Trophoblast cell (in vitro differentiated cells and primary cell): ENCODE measurements around the gene RGSL1.
A peak's percentile ranks its signal among the peaks of the same experiment; 100 is the strongest.

ENCODE experiments used
- DNase-seq, 2 donors: peaks; one replicate each; pipeline ENCODE4 v3.0.0-alpha.2; 2016
- H2AFZ ChIP-seq: 2 replicates; pipeline ENCODE4 v1.6.1; 2013; ENCODE audit warnings: low read length, moderate library complexity, mild to moderate bottlenecking; ENCODE audit not compliant: insufficient read depth, poor library complexity
- H2AK5ac ChIP-seq: 2 replicates; pipeline ENCODE4 v1.6.1; 2013; ENCODE audit warnings: mild to moderate bottlenecking, low read length
- H2BK120ac ChIP-seq: 2 replicates; pipeline ENCODE4 v1.6.1; 2013; ENCODE audit warnings: low read length, mild to moderate bottlenecking, moderate library complexity; ENCODE audit not compliant: insufficient read depth, poor library complexity
- H2BK12ac ChIP-seq: 2 replicates; pipeline ENCODE4 v1.6.1; 2013; ENCODE audit warnings: mild to moderate bottlenecking, low read length, moderate library complexity
- H2BK5ac ChIP-seq: 2 replicates; pipeline ENCODE4 v1.6.1; 2013; ENCODE audit warnings: low read length, low read depth, moderate library complexity, mild to moderate bottlenecking; ENCODE audit not compliant: poor library complexity
- H3K14ac ChIP-seq: 2 replicates; pipeline ENCODE4 v1.6.1; 2013; ENCODE audit warnings: mild to moderate bottlenecking, low read length
- H3K18ac ChIP-seq: 2 replicates; pipeline ENCODE4 v1.6.1; 2013; ENCODE audit warnings: mild to moderate bottlenecking, low read length
- H3K23ac ChIP-seq: 2 replicates; pipeline ENCODE4 v1.6.1; 2013; ENCODE audit warnings: low read length
- H3K27ac ChIP-seq: 2 replicates; pipeline ENCODE4 v1.5.1; 2013; ENCODE audit warnings: low read depth, mild to moderate bottlenecking, inconsistent platforms, low read length, moderate library complexity
- H3K27me3 ChIP-seq: 2 replicates; pipeline ENCODE4 v1.6.1; 2013; ENCODE audit warnings: inconsistent platforms, mild to moderate bottlenecking, low read length, moderate library complexity; ENCODE audit not compliant: insufficient read depth
- H3K36me3 ChIP-seq, 2 experiments: 1 replicate in 1 of 2; 2 replicates in 1 of 2; pipeline ENCODE4 v1.6.1; 2013; ENCODE audit warnings: low read length in 2 of 2, mild to moderate bottlenecking in 2 of 2, moderate library complexity in 1 of 2; ENCODE audit not compliant: insufficient read depth in 2 of 2, control insufficient read depth in 1 of 2
- H3K4ac ChIP-seq: 2 replicates; pipeline ENCODE4 v1.6.1; 2013; ENCODE audit warnings: low read depth, mild to moderate bottlenecking, low read length, moderate library complexity
- H3K4me1 ChIP-seq, 2 experiments: 1 replicate in 1 of 2; 2 replicates in 1 of 2; pipeline ENCODE4 v1.6.1; 2013; ENCODE audit warnings: low read length in 2 of 2, mild to moderate bottlenecking in 2 of 2, moderate library complexity in 1 of 2; ENCODE audit not compliant: insufficient read depth in 2 of 2, control insufficient read depth in 1 of 2
- H3K4me2 ChIP-seq: 2 replicates; pipeline ENCODE4 v1.6.1; 2013; ENCODE audit warnings: inconsistent platforms, mild to moderate bottlenecking, low read length, moderate library complexity
- H3K4me3 ChIP-seq: 2 replicates; pipeline ENCODE4 v1.5.1; 2013; ENCODE audit warnings: mild to moderate bottlenecking, low read depth, low read length, inconsistent platforms
- H3K79me1 ChIP-seq: one replicate; pipeline ENCODE4 v1.6.1; 2013; ENCODE audit warnings: low read length
- H3K79me2 ChIP-seq: 2 replicates; pipeline ENCODE4 v1.6.1; 2013; ENCODE audit warnings: low read length, mild to moderate bottlenecking; ENCODE audit not compliant: control insufficient read depth, insufficient read depth, poor library complexity
- H3K9ac ChIP-seq: 2 replicates; pipeline ENCODE4 v1.6.1; 2013; ENCODE audit warnings: mild to moderate bottlenecking, low read length
- H3K9me3 ChIP-seq: 2 replicates; pipeline ENCODE4 v1.6.1; 2013; ENCODE audit warnings: low read depth, mild to moderate bottlenecking, control low read depth, inconsistent platforms, low read length; ENCODE audit not compliant: insufficient read depth
- H4K12ac ChIP-seq: 2 replicates; pipeline ENCODE4 v1.6.1; 2013; ENCODE audit warnings: low read depth, mild to moderate bottlenecking, low read length, moderate library complexity
- H4K8ac ChIP-seq: 2 replicates; pipeline ENCODE4 v1.6.1; 2013; ENCODE audit warnings: low read depth, mild to moderate bottlenecking, low read length, moderate library complexity
- H4K91ac ChIP-seq: one replicate; pipeline ENCODE4 v1.6.1; 2013; ENCODE audit warnings: low read depth, mild to moderate bottlenecking, low read length, moderate library complexity
- WGBS: extraction: QIAGEN DNeasy Blood & Tissue Kit; methylation state at CpG from one replicate; pipeline ENCODE4 v1.1.7; 2013; ENCODE audit warnings: missing lambda C conversion rate; ENCODE audit not compliant: insufficient read length, insufficient coverage; ENCODE audit errors: extremely low coverage; 5-methylcytosine and 5-hydroxymethylcytosine counted together

The RGSL1 gene

GRCh38 chr1:182433580-182433979, 16.4 kb upstream of the RGSL1 start:
- H2AK5ac ChIP-seq, result no peak overlapping the region

GRCh38 chr1:182438326-182438725, 11.6 kb upstream of the RGSL1 start:
- peaks cover 1% of the 10 kb centered on the region for H3K9me3 ChIP-seq
- H2BK120ac ChIP-seq, result no peak overlapping the region
- no peaks in the 10 kb centered on the region for H3K4me1 ChIP-seq
- no peak overlapping the region for H4K8ac ChIP-seq
- H2AFZ ChIP-seq, result no peak overlapping the region
- no peak for DNase-seq
- H3K9ac ChIP-seq, result no peak overlapping the region
- no peak overlapping the region for H2BK12ac ChIP-seq
- whole genome bisulfite sequencing, result no CpG with 5 or more reads among the region's 1 CpG
- H4K91ac ChIP-seq, result no peak overlapping the region
- H2BK5ac ChIP-seq, result no peak overlapping the region
- no peaks in the 10 kb centered on the region for H3K27me3 ChIP-seq
- no peak overlapping the region for H3K18ac ChIP-seq
- no peak overlapping the region for H2AK5ac ChIP-seq
- no peak overlapping the region for H3K23ac ChIP-seq
- H3K79me1 ChIP-seq, result no peaks in the 10 kb centered on the region
- no peaks in the 10 kb centered on the region for H3K79me2 ChIP-seq
- H4K12ac ChIP-seq, result no peak overlapping the region
- no peak overlapping the region for H3K4ac ChIP-seq
- H3K14ac ChIP-seq, result no peak overlapping the region
- H3K36me3 ChIP-seq, result no peaks in the 10 kb centered on the region
- no peak overlapping the region for H3K4me3 ChIP-seq
- no peak overlapping the region for H3K27ac ChIP-seq
- no peak overlapping the region for H3K4me2 ChIP-seq

More at GRCh38 chr1:182433580-182433979, 16.4 kb upstream of the RGSL1 start:
- H3K4me3 ChIP-seq, result no peak overlapping the region
- no peaks in the 10 kb centered on the region for H3K27me3 ChIP-seq
- H2AFZ ChIP-seq, result no peak overlapping the region
- no peaks in the 10 kb centered on the region for H3K36me3 ChIP-seq
- H3K9me3 ChIP-seq, result peaks cover 1% of the 10 kb centered on the region
- WGBS, result no CpG with 5 or more reads among the region's 1 CpG
- H3K27ac ChIP-seq, result no peak overlapping the region
- DNase-seq, result peak in 1 of 2 donors; percentile 50
- H2BK5ac ChIP-seq, result no peak overlapping the region
- no peak overlapping the region for H3K9ac ChIP-seq
- H3K4me1 ChIP-seq, result no peaks in the 10 kb centered on the region
- no peaks in the 10 kb centered on the region for H3K79me1 ChIP-seq
- H2BK120ac ChIP-seq, result no peak overlapping the region
- no peak overlapping the region for H4K8ac ChIP-seq
- no peak overlapping the region for H3K18ac ChIP-seq
- no peak overlapping the region for H2BK12ac ChIP-seq
- no peak overlapping the region for H3K23ac ChIP-seq
- H3K79me2 ChIP-seq, result no peaks in the 10 kb centered on the region
- no peak overlapping the region for H3K4me2 ChIP-seq
- H4K91ac ChIP-seq, result no peak overlapping the region
- no peak overlapping the region for H3K14ac ChIP-seq
- H3K4ac ChIP-seq, result no peak overlapping the region
- H4K12ac ChIP-seq, result no peak overlapping the region

- H2BK5ac ChIP-seq, result no peak overlapping the region
- WGBS, result no CpG with 5 or more reads among the region's 3 CpGs
Observed at GRCh38 chr1:182441719-182442118, 8.2 kb upstream of the RGSL1 start.

DNA sequence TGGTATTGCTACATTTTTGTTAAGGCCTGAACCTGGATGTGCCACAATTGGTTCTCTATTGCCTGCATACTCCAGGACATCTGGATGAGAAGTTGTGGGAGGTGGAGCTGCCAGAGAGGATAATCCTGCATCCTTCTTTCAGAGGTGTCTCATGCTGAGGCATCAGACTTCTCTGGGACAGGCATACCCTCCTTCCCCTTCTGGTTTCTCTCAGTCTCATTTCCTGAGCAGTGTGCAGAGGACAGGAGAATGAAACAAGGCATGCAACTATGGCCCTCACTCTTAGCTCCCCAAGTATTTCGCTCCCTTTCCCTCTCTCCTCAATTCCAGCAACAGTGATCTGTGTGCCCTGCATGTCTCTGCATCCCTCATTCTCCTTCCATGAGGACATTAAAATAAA, 7.6 kb upstream of the RGSL1 start:
- Histone ChIP-seq H3K23ac (no peak overlapping the region), H3K9ac (no peak overlapping the region), H3K27me3 (no peaks in the 10 kb centered on the region), H3K27ac (no peak overlapping the region), H2BK12ac (no peak overlapping the region), H4K8ac (no peak overlapping the region), H3K79me2 (no peaks in the 10 kb centered on the region), H2AK5ac (no peak overlapping the region), H3K4me1 (no peaks in the 10 kb centered on the region), H2BK120ac (no peak overlapping the region), H3K4me2 (no peak overlapping the region), H3K4ac (no peak overlapping the region), H2BK5ac (no peak overlapping the region), H3K18ac (no peak overlapping the region), H3K36me3 (no peaks in the 10 kb centered on the region), H2AFZ (no peak overlapping the region), H3K14ac (no peak overlapping the region), H3K9me3 (peaks cover 1% of the 10 kb centered on the region), H4K12ac (no peak overlapping the region), H4K91ac (no peak overlapping the region), H3K79me1 (no peaks in the 10 kb centered on the region), H3K4me3 (no peak overlapping the region)
- no peak for DNase-seq
- WGBS, result no CpG with 5 or more reads among the region's 1 CpG

More at GRCh38 chr1:182441719-182442118, 8.2 kb upstream of the RGSL1 start:
- H3K9me3 ChIP-seq, result peaks cover 1% of the 10 kb centered on the region
- peak in 1 of 2 donors; percentile 8 for DNase-seq
- H2AFZ ChIP-seq, result no peak overlapping the region
- no peaks in the 10 kb centered on the region for H3K79me2 ChIP-seq
- H2BK120ac ChIP-seq, result no peak overlapping the region
- H3K4me1 ChIP-seq, result no peaks in the 10 kb centered on the region
- H3K27ac ChIP-seq, result no peak overlapping the region
- H3K4me2 ChIP-seq, result no peak overlapping the region
- no peaks in the 10 kb centered on the region for H3K27me3 ChIP-seq
- no peak overlapping the region for H3K14ac ChIP-seq
- no peak overlapping the region for H2BK12ac ChIP-seq
- no peaks in the 10 kb centered on the region for H3K79me1 ChIP-seq
- H3K4ac ChIP-seq, result no peak overlapping the region
- H4K12ac ChIP-seq, result no peak overlapping the region
- no peak overlapping the region for H3K18ac ChIP-seq
- H3K23ac ChIP-seq, result no peak overlapping the region
- H3K36me3 ChIP-seq, result no peaks in the 10 kb centered on the region
- no peak overlapping the region for H4K91ac ChIP-seq
- no peak overlapping the region for H2AK5ac ChIP-seq
- no peak overlapping the region for H4K8ac ChIP-seq
- no peak overlapping the region for H3K9ac ChIP-seq
- H3K4me3 ChIP-seq, result no peak overlapping the region
